Eye (tissue), 1 donor: Measurements from ENCODE around the gene SPEN.

Experiments used
- DNase-seq: peaks from one replicate; pipeline ENCODE4 v3.0.0-alpha.2; 2015

SPEN gene

DNA sequence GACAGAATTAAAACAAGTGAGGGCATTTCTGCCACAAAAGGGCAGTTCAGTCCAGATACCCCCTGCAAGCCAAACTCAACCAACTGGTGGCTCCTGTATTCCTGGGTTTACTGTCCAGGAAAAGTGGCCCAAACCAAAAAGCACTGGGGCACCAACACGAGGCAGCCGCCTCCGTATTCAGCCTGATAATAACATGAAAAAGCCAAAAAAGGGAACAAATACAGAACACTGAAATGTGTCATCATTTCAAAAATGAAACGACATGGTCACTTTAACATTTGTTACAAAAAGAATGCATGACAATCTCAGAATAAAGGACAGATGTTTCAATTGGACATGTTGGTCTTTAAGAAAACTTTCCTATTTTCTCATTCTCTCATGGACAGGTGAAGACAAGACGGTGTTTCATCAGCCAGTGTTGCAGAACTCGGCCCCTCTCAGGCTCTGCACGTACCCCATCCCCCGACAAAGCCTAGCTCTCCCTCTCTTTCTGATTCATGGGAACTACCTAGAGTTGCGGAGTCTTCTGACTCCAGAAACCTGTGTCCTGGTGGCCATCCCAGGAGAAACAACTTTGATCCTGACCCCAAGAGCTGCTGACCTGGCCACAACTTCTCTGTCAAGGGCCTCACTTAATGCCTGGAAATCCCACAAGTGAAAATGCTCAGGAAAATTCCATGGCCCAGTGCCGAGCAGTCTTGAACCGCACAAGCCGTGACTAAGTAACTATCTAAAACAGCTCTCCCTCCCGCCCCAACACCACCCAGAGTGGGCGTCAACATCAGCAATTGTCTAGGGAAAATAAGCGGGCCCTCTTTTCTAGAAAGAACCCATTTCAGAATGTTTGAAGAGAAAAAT is 101.3 kb downstream of the SPEN start:
- peak; percentile 54 for DNase-seq

DNA sequence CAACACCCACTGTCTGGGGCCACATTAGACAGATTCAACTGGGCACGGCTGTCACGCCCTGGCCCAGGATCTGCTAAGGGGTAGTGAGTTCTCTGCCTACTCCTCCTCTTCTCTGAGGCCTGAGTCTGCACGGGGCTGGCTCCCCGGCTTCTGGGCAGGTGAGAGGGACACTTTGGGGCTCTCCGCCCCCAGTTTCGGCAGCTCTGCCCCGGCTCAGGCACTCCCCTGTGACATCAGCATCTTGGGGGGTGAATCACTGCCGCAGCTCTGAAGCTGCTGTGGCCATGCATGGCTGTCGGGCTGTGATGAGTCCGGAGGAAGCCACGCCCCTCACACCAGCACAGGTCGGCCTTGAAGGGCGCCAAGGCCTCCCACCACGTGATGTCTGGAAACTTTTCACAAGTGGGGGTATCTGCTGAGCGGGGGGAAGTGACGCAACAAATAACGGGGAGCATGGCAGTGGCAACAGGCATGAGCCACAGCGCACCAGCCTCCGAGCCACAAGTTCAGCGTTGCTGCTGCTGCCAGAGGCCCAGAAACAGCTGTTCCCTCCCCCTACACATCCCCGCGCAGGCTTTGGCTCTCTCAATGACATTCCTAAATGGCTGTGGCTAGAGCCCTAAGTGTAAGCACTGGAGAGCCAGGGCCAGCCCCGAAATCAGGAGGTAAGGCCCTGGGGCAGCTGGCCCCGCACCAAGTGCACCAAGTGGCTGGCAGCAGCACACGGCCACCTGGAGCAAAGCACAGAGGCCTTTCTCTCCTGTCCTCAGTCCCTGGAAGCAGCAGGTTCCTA is 102.1 kb downstream of the SPEN start:
- peak; percentile 81 for DNase-seq

DNA sequence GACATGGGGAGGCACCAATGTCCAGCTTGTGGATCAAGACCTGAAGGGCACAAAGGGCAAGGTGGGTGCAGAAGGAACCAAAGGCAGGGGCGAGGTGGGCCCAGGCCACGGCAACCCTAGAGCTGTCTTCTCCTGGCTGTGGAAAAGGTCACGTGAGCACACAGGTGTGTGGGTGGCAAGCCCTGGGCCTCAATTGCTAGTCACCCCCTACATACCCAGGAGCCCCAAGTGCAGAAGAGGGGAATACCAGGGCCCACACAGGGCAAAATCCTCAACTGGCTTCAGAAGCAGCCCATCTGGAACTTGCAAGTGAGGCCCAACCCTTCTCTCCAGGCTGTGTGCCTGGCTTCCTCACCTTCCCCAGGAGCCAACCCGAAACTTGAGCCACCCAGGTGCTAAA is 102.8 kb downstream of the SPEN start:
- no peak for DNase-seq

DNA sequence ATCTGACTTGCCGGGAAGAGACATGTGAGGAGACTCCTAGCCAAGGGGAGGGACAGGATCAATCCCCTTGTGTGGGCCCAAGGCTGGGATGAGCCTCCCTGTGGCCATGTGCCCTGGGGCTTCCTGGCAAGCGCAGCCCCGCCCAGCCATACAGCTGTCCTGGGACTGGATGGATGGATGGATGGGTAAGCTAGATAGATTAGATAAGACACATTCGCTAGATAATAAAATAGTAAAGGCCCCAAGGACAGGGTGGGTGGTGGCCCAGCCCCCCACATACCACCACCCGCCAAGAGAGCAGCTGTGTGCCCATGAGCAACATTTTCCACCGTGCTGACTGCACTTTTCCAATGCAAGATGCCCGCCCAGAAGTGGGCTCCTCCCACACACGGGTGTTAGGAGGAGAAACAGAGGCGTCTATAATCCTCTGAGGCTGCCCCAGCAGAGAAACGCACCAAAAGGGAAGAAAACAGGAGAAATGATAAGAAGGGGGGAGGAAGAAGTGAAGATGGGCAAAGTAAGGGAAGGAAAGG is 103.3 kb downstream of the SPEN start:
- DNase-seq = peak; percentile 58

DNA sequence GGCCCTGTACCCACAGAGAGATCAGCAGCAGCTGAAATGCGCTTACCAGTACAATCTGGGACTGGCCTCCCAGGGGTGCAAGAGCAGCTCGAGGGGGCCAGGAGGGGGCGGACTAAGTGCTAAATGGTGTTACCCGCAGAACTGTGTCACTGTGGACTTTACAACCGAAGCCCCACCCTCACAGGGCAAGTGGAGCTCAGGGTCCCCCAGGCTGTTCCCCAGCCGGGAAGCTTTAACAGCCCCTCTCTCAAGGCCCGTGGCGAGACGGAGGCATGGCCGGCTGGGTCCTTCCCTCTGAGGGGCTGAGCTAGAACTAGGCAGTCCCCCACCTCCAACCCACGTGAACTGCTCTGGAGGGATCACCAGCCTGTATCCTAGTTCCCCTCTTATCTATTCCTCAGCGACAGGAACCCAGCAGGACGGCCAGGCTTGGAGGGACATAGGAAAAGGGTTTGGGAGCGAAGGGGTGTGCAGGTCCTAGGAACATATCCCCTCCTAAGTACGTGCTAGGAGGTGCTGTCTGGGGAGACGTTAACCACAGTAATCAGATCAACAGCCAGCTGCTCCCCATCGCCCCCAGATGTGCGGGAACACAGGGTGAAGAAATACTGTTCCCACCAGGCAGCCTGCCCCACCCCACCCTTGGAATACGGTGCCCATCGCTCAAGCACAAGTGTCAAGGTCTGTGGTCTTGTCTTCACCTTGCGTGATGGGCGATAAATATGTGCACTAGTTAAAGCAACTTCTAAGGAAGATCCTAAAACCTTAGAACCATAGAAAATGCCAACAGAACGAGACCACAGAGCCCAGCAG is 104.0 kb downstream of the SPEN start:
- peak; percentile 47 for DNase-seq

DNA sequence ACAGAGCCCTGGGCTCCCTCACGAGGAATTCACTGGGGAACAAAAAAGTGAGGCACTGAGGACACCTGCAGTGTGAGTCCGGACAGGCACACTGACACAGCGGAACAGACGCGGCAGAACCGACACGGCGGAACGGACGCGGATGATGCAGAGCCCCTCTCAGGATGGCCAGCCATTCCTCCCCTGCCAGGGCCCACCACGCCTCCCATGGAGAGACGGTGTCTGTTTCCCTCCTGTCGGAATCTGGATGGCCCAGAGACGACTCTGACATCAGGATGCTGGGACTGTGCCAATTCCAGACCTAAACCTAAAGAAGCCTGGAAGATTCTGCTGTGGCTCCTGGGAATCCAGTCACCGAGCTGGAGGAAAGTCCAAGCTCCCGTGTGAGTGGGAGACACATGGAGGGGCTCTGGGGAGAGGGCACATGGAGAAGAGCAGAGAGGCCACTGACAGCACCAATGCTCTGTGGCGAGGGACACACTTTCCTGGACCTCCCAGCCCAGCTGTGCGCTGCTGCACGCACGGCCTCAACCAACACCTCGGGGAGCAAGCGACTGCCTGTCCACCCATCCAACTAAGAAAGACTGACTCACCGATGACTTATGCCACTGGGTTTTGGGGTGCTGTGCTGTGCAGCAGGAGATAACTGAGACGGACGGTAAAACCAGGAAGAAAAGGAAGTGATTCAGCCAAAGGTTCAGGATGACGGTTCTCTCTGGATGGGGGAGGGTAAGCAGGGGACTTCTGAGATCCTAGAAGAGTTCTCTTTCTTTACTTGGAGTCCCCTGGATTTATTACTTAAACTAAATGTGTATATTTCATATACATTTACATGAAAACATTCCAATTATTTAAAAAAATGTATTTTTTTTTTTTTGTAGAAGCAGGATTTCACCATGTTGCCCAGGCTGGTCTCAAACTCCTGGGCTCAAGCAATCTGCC is 105.1 kb downstream of the SPEN start:
- DNase-seq = no peak

DNA sequence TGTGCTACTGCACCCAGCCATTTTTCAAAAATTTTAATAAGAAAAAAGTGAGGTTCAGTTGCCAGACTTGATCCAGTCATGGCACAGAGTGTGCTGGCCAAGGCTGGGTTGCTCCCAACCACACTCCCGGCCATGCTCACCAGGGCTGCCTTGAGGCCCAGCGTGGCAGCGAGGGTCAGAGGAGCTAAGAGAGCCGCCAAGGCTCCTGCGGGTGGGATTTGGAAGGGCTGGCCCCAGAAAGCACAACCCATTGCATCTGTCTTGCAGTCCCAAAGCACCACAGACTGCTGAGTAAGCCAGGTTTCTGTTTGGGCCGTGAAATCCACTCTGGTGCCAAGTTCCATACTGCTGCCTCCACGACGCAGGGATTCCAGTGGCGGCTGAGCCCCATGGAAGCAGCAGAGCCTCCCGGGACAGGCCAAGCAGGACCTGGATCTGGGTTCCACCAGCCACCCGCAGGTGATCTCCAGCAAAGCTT is 105.8 kb downstream of the SPEN start:
- no peak for DNase-seq

DNA sequence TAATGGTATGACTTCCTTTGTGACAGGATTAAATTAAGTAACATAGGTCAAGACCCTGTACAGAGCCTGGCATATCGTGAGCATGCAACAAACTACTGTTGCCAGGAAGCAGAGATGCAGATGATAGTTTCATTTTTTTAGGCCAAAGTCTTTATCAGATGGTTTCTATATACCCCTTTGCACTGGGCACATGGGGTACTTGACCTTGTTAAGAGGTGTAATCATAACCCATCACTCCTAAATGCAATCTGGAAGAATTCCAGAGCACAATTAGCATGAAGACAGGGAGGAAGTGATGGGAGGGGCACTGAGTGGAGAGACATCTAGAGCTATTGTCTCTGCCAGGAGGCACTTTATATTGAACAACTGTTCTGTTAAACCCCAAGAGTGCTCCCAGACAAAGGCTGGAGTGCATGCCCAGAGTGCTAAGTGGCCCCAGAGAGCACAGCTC is 106.3 kb downstream of the SPEN start:
- DNase-seq = peak; percentile 64

DNA sequence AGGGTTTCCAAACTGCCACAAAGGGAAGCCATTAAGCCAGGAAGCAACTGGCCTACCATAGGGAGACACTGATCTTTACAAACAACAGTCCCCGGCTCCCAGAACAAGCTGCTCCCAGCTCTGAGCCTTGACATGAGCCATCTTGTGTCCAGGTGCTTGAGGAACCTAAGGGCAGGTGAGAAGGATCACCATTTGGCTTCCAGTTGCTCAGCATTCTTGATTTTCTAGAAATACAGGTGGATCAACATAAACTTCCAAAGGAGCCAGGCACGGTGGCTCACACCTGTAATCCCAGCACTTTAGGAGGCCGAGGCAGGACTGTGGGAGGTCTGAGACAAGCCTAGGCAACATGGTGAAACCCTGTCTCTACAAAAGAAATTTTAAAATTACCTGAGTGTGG is 106.8 kb downstream of the SPEN start:
- DNase-seq = no peak

DNA sequence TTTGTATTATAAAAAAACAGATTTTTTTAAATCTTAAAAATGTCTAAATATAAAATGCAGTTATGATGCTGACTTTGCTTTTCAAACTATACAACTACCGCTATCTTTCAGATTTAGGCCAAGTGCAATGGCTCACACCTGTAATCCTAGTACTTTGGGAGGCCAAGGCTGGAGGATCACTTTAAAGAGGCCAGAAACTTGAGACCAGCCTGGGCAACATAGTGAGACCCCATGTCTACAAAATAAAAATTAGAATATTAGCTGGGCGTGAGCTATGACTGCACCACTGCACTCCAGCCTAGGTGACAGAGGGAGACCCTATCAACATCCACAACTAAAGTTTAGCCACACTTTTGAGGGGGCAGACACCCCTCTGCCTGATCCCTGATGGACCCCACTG is 108.0 kb downstream of the SPEN start:
- no peak for DNase-seq

DNA sequence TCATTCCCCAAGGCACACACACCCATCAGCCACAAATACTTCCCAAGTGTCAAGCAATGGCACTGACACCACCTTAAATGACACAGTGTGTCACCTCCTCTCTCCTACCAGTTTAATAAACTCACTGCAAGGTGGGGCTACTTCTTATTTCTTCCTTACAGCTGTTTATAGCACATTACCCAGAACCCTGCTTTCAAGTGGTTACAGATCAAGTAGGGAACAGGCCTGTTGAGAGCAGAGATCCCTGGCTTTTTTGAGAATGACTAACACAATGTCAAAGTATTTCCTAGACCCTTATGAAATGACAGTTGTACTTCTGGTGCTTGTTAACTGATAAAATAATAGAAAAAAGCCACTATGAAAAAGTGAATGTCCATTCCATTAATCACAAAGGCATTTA is 108.6 kb downstream of the SPEN start:
- DNase-seq = no peak

DNA sequence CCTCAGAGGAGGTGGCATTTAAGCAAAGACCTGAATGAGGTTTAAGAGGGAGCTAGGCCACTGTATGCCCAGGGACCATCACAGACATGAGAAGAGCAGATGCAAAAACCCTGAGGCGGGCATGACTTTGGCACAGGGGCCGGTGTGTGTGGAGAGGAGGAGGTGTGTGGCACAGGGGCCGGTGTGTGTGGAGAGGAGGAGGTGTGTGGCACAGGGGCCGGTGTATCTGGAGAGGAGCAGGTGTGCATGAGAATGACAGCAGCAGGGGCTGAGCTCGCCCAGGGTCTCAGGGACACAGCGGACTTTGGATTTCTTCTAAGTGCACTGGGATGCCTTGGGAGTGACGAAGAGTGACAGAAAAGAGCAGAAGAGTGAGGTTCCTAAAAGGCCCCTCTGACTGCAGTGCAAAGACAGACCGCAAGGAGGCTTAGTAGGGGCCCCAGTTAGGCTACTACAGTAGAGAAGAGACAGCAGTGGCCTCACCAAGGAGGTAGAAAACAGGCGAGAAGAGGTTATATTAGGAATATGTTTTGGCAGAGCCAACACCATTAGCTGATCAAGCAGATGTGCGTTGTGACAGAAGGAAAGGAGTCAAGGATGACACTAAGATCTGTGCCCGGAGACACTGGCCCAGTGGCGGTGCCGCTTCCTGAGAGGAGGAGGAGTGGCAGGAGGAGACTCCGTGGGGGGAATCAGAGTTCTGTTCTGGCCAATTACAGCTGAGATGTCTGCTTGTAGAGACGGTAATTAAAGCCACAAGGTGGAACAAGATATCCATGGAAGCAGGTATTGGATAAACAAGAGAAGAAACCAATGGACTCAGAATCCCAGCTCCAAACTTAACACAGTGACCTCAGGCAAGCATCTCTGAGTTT is 110.0 kb downstream of the SPEN start:
- peak; percentile 34 for DNase-seq

DNA sequence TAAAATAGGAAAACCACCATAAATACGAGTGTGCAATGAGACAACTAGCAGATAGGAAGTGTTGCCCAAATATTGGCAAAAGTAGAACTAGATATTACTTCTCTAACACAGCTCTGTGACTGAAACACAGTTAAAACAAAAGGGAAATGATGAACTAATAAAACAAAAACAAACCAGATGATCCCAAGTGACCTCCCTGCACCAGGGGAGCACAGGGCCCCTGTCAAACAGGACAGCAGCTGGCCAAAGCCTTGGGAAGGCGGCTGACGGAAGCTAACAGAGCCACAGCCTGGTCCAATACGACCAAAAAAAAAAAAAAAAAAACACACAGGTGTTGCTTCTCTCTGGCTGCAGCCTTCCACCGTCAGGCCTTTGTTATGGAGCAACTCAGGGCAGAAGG is 110.6 kb downstream of the SPEN start:
- no peak for DNase-seq

DNA sequence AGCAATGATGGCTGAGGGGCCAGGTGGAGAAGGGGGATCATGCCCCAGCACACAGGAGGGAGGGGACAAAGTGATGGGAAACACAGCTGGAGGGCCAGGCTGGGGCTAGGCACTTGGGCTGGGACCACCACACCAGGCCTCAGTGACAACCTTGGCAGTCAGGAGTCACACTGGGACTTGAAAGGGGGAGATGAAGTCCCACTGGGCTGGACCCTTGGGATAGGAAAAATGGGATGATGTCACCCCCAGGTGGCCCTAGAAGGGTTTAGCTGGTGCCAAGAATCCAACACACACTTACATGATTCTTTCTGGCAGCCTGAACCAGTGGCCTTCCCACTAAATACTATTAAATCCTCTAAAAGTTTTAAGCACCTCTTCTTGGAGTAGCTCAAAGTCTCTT is 111.3 kb downstream of the SPEN start:
- DNase-seq = peak; percentile 32

DNA sequence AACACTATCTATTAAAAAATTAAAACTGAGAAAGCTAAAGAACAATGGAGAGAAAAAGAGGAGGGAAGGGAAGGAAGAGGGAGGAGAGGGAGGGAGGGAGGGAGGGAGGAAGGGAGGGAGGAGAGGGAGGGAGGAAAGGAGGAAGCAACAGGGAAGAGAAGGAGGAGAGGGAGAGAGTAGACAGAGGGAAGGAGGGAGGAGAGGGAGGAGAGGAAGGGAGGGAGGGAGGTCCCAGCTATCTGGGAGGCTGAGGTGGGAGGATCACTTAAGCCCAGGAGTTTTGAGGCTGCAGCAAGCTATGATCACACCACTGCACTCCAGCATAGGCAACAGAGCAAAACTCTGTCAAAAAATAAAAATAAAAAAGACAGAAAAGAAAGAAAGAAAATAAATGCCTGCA is 111.9 kb downstream of the SPEN start:
- DNase-seq = no peak

DNA sequence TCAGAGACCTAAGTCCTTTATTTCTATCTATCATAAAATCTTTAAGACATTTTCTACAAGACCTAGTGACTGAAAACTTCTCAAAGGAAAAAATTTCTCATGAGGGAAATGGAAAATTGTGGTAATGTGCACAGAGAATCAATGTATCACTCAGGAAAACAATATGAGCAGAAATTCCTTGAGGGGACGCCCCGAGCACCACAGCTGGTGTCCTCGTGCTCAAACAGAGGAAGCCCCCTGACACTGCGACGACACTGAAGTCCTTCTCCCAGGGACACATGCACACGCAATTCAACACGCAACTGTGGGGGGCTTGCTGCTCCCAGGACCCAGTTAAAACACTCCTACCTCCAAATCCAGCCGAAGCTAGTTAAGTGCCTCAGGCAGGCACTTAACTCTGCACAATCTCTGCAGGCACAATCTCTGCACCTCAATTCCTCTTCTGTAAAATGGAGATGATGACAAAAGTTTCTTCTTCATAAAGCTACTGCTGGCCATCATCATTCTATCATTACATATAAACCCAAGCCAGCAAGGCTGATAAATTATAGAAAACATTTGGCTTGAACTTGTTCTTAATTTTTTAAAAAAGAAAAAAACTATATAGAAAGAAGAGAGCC is 112.4 kb downstream of the SPEN start:
- DNase-seq = no peak

DNA sequence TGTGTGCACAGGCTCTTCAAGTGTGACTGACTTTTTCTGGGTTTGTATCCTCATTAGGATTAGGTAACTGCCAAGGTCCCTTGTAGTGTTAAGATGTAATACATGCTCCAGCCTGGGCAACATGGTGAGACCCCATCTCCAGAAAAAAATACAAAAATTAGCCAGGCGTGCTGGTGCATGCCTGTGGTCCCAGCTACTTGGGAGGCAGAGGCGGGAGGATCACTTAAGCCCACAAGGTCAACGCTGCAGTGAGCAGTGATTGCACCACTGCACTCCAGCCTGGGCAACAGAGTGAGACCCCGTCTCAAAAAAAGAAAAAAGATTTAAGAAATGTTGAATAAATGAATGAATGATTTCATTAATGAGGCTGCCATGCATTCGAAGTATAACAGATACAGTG is 113.3 kb downstream of the SPEN start:
- DNase-seq = no peak

DNA sequence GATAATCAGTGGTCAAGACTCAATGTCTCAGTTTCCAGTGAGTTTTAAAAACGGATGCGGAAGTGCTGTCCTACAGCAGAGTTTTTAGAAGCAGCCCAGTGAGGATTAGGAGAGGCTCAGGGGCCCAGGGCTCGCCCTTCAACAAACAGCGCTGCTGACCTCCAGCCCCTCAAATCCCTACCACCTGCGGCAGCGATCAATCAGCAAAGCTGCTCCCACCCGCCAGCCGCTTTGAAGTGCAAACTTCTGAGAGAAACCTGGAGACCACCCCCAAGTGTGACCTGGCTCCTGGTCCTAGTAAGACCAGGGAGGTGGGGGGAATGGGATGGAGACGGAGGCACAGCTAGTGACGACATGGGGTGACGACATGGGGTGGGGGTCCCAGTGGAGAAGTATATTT is 114.0 kb downstream of the SPEN start:
- DNase-seq = no peak

DNA sequence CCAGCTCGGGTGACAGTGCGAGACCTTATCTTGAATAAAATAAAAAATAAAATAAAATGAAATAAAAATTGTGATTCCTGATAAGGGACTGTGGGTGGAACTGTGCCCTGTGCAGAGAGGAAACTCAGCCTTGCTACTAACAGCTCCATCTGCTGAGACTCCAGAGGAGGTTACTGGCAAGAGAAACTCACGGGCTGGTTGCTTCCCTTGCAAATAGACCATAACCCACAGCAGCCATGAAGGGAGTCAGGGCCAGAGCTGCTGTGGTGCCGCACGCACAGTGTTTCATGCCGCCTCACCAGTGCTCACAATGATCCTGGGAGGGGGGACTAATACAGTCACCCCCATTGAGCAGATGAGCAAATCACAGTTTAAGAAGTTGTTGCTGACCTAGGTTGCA is 114.7 kb downstream of the SPEN start:
- no peak for DNase-seq

DNA sequence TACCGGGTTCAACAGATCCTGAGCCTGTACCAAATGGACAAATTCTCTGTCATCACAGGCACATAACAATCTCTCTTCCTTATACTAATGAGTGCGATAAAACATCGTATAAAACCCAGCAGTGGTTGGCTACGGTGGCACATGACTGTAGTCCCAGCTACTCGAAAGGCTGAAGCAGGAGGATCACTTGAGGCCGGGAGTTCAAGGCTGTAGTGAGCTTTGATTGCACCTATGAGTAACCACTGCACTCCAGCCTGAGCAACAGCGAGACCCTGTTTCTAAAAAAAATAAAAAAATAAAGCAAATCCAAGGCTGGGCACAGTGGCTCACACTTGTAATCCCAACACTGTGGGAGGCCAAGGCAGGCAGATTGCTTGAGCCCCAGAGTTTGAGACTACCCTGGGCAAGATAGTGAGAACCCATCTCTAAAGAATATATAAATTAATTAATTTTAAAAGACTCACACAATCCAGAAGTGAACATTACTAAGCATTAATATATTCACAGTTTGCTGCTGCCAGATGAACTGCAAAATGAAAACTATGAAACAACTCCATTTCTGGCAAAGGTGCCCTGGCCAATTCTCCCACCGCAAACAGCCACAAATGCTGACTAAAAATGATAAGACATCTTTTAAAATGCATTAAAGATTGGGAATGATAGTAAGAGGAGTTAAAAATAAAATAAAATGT is 115.3 kb downstream of the SPEN start:
- no peak for DNase-seq
